ENCODE results near the gene WDR74.

DNA sequence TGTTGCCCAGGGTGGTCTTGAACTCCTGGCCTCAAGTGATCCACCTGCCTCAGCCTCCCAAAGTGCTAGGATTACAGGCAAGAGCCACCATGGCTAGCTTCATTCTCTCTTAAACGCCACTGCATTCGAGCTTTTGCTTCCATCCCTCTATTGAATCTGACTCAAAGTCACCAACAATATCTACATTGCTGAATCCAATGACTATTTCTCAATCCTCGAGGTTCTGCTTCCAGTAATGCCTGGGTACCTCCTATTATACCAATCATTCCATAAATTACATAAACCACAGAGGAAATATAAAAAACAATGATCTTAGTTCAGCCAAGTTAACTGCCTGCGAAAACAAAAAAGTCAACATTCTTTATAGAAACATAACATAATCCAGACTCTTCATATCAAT, 22.3 kb downstream of the WDR74 start:
- TF ChIP-seq EZH2 (IDR thresholded peaks at IDR 0.05): no peak
- no peak for TF ChIP-seq POLR2AphosphoS5 (IDR thresholded peaks at IDR 0.05; ENCODE audit: borderline replicate concordance, low read depth, low read length)
- TF ChIP-seq FOXP2 (optimal IDR thresholded peaks at IDR 0.05; ENCODE audit: control extremely low read depth, extremely low read length, insufficient read depth): no peak
